GM18508 (cell line): ENCODE measurements around the gene HILPDA.
A peak's percentile ranks its signal among the peaks of the same experiment; 100 is the strongest.
"Not testable (repeated sequence)": the region's sequence is repeated elsewhere in the genome, so short reads cannot be mapped to it uniquely, and the experiment has no call there.

Experiments
- ATAC-seq: cut with Tn5 transposase; IDR thresholded peaks from one replicate; pipeline ENCODE4 v1.9.1; 2021; ENCODE audit warnings: moderate number of reproducible peaks; ENCODE audit not compliant: insufficient read depth, unreplicated experiment

The HILPDA gene

GRCh38 chr7:128458956-128459355 is 3.3 kb downstream of the HILPDA start:
- ATAC-seq = peak; percentile 30

GRCh38 chr7:128459394-128459878 is 3.8 kb downstream of the HILPDA start:
- peak; percentile 32 for ATAC-seq

GRCh38 chr7:128462460-128462859 is 6.8 kb downstream of the HILPDA start:
- no peak for ATAC-seq

- not testable (repeated sequence) for ATAC-seq
These were observed 7.7 kb downstream of the HILPDA start for GRCh38 chr7:128463345-128463744.

- not testable (repeated sequence) for ATAC-seq
These were observed 8.3 kb downstream of the HILPDA start for GRCh38 chr7:128463933-128464332.

- ATAC-seq = not testable (repeated sequence)
These were observed 11.2 kb downstream of the HILPDA start for GRCh38 chr7:128466871-128467270.

- ATAC-seq = peak; percentile 81
These were observed 21.0 kb downstream of the HILPDA start, which contains the start of gene METTL2B for GRCh38 chr7:128476402-128477335. Gene METTL2B, plus strand, starts transcription at chr7:128476748. Its CDS starts 18 bp downstream, at chr7:128476766.

- not testable (repeated sequence) for ATAC-seq
These were observed 21.6 kb downstream of the HILPDA start for GRCh38 chr7:128477336-128477690.

- not testable (repeated sequence) for ATAC-seq
These were observed 23.4 kb downstream of the HILPDA start for GRCh38 chr7:128479082-128479481.

- not testable (repeated sequence) for ATAC-seq
These were observed 32.5 kb downstream of the HILPDA start for GRCh38 chr7:128488134-128488533.

- no peak for ATAC-seq
These were observed 41.7 kb downstream of the HILPDA start for GRCh38 chr7:128497405-128497804.

- not testable (repeated sequence) for ATAC-seq
These were observed 49.7 kb downstream of the HILPDA start for GRCh38 chr7:128505416-128505815.

- not testable (repeated sequence) for ATAC-seq
These were observed 51.1 kb downstream of the HILPDA start for GRCh38 chr7:128506819-128507218.

GRCh38 chr7:128507321-128507993 is 51.8 kb downstream of the HILPDA start:
- ATAC-seq = not testable (repeated sequence)
